Left ventricle myocardium inferior (tissue), 1 donor: ENCODE results near the gene SAP30. TPM values are rescaled to one million over a fixed set of nuclear protein-coding genes. Genes with fewer than 3 reads are reported as not detected.

Source experiments
- DNase-seq: peaks from one replicate; pipeline ENCODE4 v3.0.0-alpha.2; 2020
- H3K27ac ChIP-seq: fragments of 200-600 bp; replicated peaks from 2 replicates; pipeline ENCODE4 v1.8.0; 2021
- H3K27me3 ChIP-seq: fragments of 200-600 bp; 2 replicates; pipeline ENCODE4 v1.8.0; 2021; ENCODE audit warnings: low read depth
- H3K36me3 ChIP-seq: fragments of 200-600 bp; 2 replicates; pipeline ENCODE4 v1.8.0; 2021
- H3K4me1 ChIP-seq: fragments of 200-600 bp; 2 replicates; pipeline ENCODE4 v1.8.0; 2021
- H3K4me3 ChIP-seq: fragments of 200-600 bp; 2 replicates; pipeline ENCODE4 v1.8.0; 2021; ENCODE audit warnings: mild to moderate bottlenecking, moderate library complexity
- H3K9me3 ChIP-seq: fragments of 200-600 bp; replicated peaks from 2 replicates; pipeline ENCODE4 v1.8.0; 2021
- CTCF ChIP-seq: fragments of 200-600 bp; IDR thresholded peaks from 2 replicates; pipeline ENCODE4 v1.8.0; 2021; ENCODE audit warnings: antibody characterized with exemption, mild to moderate bottlenecking, borderline replicate concordance
- intact Hi-C: fragments of 100-400 bp; cut with micrococcal nuclease; formaldehyde crosslinking; loops from one replicate; pipeline ENCODE4 v1.11.0; 2022
- total RNA-seq: library from RNA; stranded (reverse); fragmentation: NEBNext Ultra II Directional; extraction: Animal tissue kit (Norgen Biotek cat#: 25700); gene quantifications from one replicate; pipeline ENCODE4 v1.2.1, GENCODE V29; 2021
- donor health status: DM: no; HTN: yes; CAD: no; lungs with severe emphysema.

The SAP30 gene
- total RNA-seq, 1 donor from 2014 or later, result 16.5 TPM

DNA sequence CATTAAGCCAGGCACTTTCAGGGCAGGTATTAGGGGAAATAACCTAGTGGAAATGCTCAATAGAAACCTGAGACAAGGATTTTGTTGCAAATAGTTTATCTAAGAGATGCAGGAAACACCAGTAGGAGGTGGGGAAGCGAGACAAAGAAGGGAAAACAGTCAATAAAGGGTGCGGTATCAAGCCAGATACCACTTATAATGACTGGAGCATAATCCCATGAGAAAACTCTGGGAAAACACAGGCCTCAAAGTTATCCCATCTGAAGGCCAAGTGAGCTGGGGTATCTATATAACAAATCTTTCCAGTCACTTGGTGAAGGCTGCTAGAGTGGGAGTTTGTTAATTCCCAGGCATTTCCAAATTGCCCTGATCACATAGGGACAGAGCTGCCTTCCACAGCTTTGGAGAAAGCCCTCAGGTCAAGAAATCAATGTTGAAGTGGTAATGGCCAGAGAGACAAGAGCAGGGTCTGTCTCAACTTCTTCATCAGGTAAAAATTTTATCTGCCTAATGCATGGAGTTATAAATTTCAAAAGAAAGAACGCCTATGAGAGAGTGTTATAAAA is 26.8 kb upstream of the SAP30 start:
- peak overlapping the region; percentile 47 for H3K27ac ChIP-seq
- no peaks in the 10 kb centered on the region for H3K27me3 ChIP-seq
- intact Hi-C loops, result no loop called here
- no peaks in the 10 kb centered on the region for H3K36me3 ChIP-seq
- H3K9me3 ChIP-seq, result no peaks in the 10 kb centered on the region
- no peaks in the 10 kb centered on the region for H3K4me1 ChIP-seq
- DNase-seq, result no peak
- H3K4me3 ChIP-seq, result no peak overlapping the region
- no peak for TF ChIP-seq CTCF

DNA sequence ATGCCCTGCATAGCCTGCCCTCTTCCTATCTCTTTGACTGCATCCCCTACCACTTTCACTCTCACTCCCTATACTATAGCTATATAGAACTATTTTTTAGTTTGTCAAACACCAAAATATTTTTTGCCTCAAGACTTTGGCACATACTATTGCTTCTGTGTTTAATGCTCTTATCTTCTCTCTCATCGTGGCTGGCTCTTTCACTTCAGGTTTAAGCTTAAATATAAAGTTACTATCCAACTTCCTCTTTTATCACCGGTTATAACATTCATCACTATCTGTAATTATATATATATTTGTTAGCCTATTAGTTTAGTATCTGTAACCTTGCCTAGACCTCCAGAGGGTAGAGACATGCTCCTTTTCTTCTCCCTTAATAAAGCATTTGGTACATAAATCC is 25.1 kb upstream of the SAP30 start:
- no peaks in the 10 kb centered on the region for H3K4me1 ChIP-seq
- no peaks in the 10 kb centered on the region for H3K36me3 ChIP-seq
- H3K4me3 ChIP-seq, result no peak overlapping the region
- no peak overlapping the region for H3K27ac ChIP-seq
- H3K9me3 ChIP-seq, result no peaks in the 10 kb centered on the region
- no peak for TF ChIP-seq CTCF
- DNase-seq, result no peak
- intact Hi-C loops, result no loop called here
- no peaks in the 10 kb centered on the region for H3K27me3 ChIP-seq

DNA sequence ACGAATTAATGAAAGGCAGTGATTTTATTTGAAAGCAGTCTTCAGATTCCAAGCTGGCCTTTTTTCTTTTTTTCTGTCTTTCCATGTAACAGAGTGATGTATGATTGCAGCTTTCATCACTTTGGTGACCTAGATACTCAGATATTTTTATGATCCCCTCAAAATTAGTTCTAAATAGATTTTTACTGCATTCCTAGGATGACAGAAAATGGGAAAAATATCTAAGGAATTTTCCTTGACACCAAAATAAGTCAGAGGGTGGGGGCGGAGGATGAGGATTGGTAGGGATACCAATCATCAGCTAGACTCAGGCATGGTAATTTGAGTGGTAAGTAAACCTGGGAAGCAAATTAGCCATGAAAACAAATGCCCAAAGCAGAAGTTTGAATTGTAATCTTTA is 24.7 kb upstream of the SAP30 start:
- Histone ChIP-seq H3K4me3 (no peak overlapping the region), H3K4me1 (no peaks in the 10 kb centered on the region), H3K9me3 (no peaks in the 10 kb centered on the region), H3K36me3 (no peaks in the 10 kb centered on the region), H3K27ac (no peak overlapping the region), H3K27me3 (no peaks in the 10 kb centered on the region)
- intact Hi-C loops, result no loop called here
- no peak for DNase-seq
- no peak for TF ChIP-seq CTCF

DNA sequence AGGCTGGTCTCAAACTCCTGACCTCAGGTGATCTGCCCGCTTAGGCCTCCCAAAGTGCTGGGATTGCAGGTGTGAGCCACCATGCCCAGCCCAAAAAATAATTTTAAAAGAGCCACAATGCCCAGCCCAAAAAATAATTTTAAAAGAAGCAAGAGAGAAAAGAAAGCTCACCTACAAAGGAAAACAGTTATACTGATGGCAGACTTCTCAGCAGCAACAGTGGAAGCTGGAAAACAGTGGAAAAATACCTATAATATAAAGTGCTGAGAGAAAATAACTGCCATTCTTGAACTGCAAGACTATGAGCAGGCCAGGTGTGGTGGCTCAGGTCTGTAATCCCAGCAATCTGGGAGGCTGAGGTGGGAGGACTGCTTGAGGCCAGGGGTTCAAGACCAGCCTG is 23.3 kb upstream of the SAP30 start:
- Histone ChIP-seq H3K27ac (no peak overlapping the region), H3K36me3 (no peaks in the 10 kb centered on the region), H3K27me3 (no peaks in the 10 kb centered on the region), H3K4me1 (no peaks in the 10 kb centered on the region), H3K4me3 (no peak overlapping the region), H3K9me3 (no peaks in the 10 kb centered on the region)
- TF ChIP-seq CTCF, result no peak
- intact Hi-C loops, result no loop called here
- no peak for DNase-seq

DNA sequence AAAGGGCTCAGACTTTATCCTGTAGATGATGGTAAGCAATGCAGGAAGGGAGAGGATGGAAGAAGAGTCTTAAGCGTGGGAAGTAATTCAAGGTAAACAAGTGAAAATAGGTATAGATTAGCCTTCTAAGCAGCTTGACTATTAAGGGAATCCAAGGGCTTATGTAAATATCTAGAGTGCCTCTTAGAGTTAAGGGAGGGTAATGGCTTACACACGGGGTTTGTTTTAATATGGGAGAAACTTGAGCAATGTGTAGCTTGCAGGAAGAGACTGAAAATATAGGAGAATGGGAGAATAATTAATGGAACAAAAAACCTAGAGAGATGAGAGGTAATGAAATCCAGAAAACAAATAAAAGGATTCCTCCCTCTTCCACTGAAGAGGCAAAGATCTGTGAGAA is 12.8 kb upstream of the SAP30 start:
- intact Hi-C loops, result no loop called here
- H3K9me3 ChIP-seq, result no peaks in the 10 kb centered on the region
- no peak for TF ChIP-seq CTCF
- no peaks in the 10 kb centered on the region for H3K27me3 ChIP-seq
- H3K4me1 ChIP-seq, result no peaks in the 10 kb centered on the region
- H3K4me3 ChIP-seq, result no peak overlapping the region
- H3K36me3 ChIP-seq, result no peaks in the 10 kb centered on the region
- no peak for DNase-seq
- no peak overlapping the region for H3K27ac ChIP-seq
